GM18907 (cell line): Measurements from ENCODE around the gene FIGNL1.

Experiments used
- ATAC-seq: cut with Tn5 transposase; IDR thresholded peaks from one replicate; pipeline ENCODE4 v1.9.1; 2021; ENCODE audit warnings: mild to moderate bottlenecking, moderate library complexity; ENCODE audit not compliant: unreplicated experiment

Gene FIGNL1

GRCh38 chr7:50431316-50431715, 18.8 kb downstream of the FIGNL1 start:
- no peak for ATAC-seq

GRCh38 chr7:50428911-50429310, 21.2 kb downstream of the FIGNL1 start:
- ATAC-seq = no peak

GRCh38 chr7:50427518-50427917, 22.6 kb downstream of the FIGNL1 start:
- ATAC-seq = no peak

- ATAC-seq = no peak
These were observed 23.7 kb downstream of the FIGNL1 start for GRCh38 chr7:50426280-50427045.

- ATAC-seq = no peak
These were observed 24.8 kb downstream of the FIGNL1 start for GRCh38 chr7:50425318-50425717.

- ATAC-seq = peak; percentile 62
These were observed 26.3 kb downstream of the FIGNL1 start for GRCh38 chr7:50423860-50424259.

GRCh38 chr7:50422858-50423257, 27.3 kb downstream of the FIGNL1 start:
- ATAC-seq = no peak

GRCh38 chr7:50421043-50421442, 29.1 kb downstream of the FIGNL1 start:
- no peak for ATAC-seq

GRCh38 chr7:50418526-50419290, 31.4 kb downstream of the FIGNL1 start:
- ATAC-seq = no peak

- ATAC-seq = peak; percentile 90
These were observed 32.0 kb downstream of the FIGNL1 start for GRCh38 chr7:50418086-50418515.

GRCh38 chr7:50416527-50417182, 33.5 kb downstream of the FIGNL1 start:
- peak; percentile 72 for ATAC-seq

- ATAC-seq = no peak
These were observed 34.2 kb downstream of the FIGNL1 start for GRCh38 chr7:50415844-50416364.

GRCh38 chr7:50413561-50413960, 36.6 kb downstream of the FIGNL1 start:
- ATAC-seq = no peak

GRCh38 chr7:50412973-50413372, 37.2 kb downstream of the FIGNL1 start:
- ATAC-seq = no peak

GRCh38 chr7:50411332-50411731, 38.8 kb downstream of the FIGNL1 start:
- ATAC-seq = no peak

GRCh38 chr7:50409856-50410745, 40.0 kb downstream of the FIGNL1 start:
- ATAC-seq = peak; percentile 67

- ATAC-seq = no peak
These were observed 43.2 kb downstream of the FIGNL1 start for GRCh38 chr7:50406935-50407334.

- no peak for ATAC-seq
These were observed 44.9 kb downstream of the FIGNL1 start for GRCh38 chr7:50405221-50405620.

- ATAC-seq = no peak
These were observed 45.8 kb downstream of the FIGNL1 start for GRCh38 chr7:50404392-50404791.

GRCh38 chr7:50400114-50400513, 50.0 kb downstream of the FIGNL1 start:
- ATAC-seq = no peak
